OCI-LY3 (cell line): ENCODE measurements around the gene FBXO34.

Experiments
- H2AFZ ChIP-seq: fragments of 200-600, 300-600 bp; shearing (Covaris generic); 2 replicates; pipeline ENCODE4 v1.6.0; 2014; ENCODE audit warnings: antibody characterized with exemption, low read depth, low read length
- H3K27ac ChIP-seq: fragments of 200-600, 300-600 bp; sonication (generic); 2 replicates; pipeline ENCODE4 v1.5.1; 2014; ENCODE audit warnings: mild to moderate bottlenecking, low read length, moderate library complexity, mixed read lengths
- H3K27me3 ChIP-seq: fragments of 200-600, 300-600 bp; sonication (generic); 2 replicates; pipeline ENCODE4 v1.6.1; 2014; ENCODE audit warnings: low read depth, low read length, mixed read lengths
- H3K36me3 ChIP-seq: fragments of 200-600, 300-600 bp; sonication (generic); replicated peaks from 2 replicates; pipeline ENCODE3; 2014; ENCODE audit warnings: low read depth, low read length, mixed read lengths
- H3K4me1 ChIP-seq: fragments of 300-600, 200-600 bp; sonication (generic); 2 replicates; pipeline ENCODE4 v1.6.1; 2014; ENCODE audit warnings: low read length, mixed read lengths
- H3K4me2 ChIP-seq: fragments of 200-600, 300-600 bp; sonication (generic); 2 replicates; pipeline ENCODE4 v1.6.1; 2014; ENCODE audit warnings: low read length, mixed read lengths
- H3K4me3 ChIP-seq: fragments of 300-600, 200-600 bp; sonication (generic); 2 replicates; pipeline ENCODE4 v1.5.1; 2014; ENCODE audit warnings: antibody characterized with exemption, mild to moderate bottlenecking, low read length, moderate library complexity
- H3K79me2 ChIP-seq: fragments of 300-600, 200-600 bp; shearing (Covaris generic); 2 replicates; pipeline ENCODE4 v1.6.1; 2014; ENCODE audit warnings: mild to moderate bottlenecking, low read length, mixed read lengths
- H3K9ac ChIP-seq: fragments of 300-600, 200-600 bp; shearing (Covaris generic); 2 replicates; pipeline ENCODE4 v1.6.0; 2014; ENCODE audit warnings: mild to moderate bottlenecking, low read length, moderate library complexity
- H3K9me3 ChIP-seq: fragments of 200-600, 300-600 bp; shearing (Covaris generic); 2 replicates; pipeline ENCODE4 v1.6.1; 2014; ENCODE audit warnings: low read length, mixed read lengths; ENCODE audit not compliant: insufficient read depth
- H4K20me1 ChIP-seq: fragments of 200-600, 300-600 bp; sonication (generic); 2 replicates; pipeline ENCODE4 v1.6.1; 2016; ENCODE audit warnings: low read length, mixed read lengths; ENCODE audit not compliant: insufficient read depth
- EZH2phosphoT487 ChIP-seq: fragments of 200-600 bp; shearing (Covaris generic); IDR thresholded peaks from 2 replicates; pipeline ENCODE4 v1.6.1; 2018; ENCODE audit warnings: antibody characterized with exemption, mixed run types, low read depth
- TF ChIP-seq, protein P1 (sequence below): fragments of 200-600, 300-600 bp; sonication (generic); IDR thresholded peaks from 2 replicates; pipeline ENCODE4 v1.5.1; 2014; ENCODE audit warnings: antibody characterized with exemption, low read length, low read depth

The FBXO34 gene

DNA sequence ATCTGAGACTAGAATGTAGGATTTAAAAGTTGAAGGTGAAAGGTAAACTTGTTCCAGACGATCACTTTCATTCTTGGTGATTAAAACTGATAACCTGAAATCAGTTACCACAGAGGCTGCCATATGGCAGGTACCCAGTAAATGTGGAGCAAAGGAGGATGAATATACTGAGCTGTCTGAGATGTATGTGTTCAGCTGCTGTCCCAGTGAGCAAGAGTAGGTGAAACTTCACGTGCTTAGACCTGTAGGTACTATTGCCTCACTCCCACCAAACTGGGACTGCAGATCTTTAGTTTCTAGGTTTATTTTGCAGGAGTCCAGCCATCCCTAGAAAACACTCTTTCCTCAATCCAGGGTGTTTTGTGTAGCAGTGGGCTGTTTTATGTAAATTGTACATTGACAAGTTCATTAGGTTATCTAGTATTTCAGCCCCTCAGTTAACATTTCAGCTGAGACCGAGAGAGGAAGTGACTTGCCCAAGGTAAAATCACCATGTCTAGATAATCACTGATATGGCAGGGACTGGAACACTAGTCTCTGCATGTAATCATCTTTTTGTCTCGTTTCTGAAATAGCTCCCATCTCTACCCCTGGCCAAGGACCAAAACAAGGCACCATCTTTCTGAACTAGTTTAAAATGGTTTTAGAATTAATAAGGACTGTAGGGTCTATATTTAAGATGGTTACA is 77.7 kb downstream of the FBXO34 start:
- Histone ChIP-seq H3K4me2 (peak overlapping the region; percentile 78), H3K9me3 (no peaks in the 10 kb centered on the region), H3K4me1 (peaks cover 22% of the 10 kb centered on the region), H3K27ac (peak overlapping the region; percentile 60), H3K36me3 (peaks cover 21% of the 10 kb centered on the region), H3K27me3 (no peaks in the 10 kb centered on the region), H4K20me1 (peaks cover 39% of the 10 kb centered on the region; the same call in 1 of the 2 replicates), H3K9ac (peak overlapping the region; percentile 26; the same call in 1 of the 2 replicates), H3K4me3 (peak overlapping the region; percentile 64), H2AFZ (no peak overlapping the region), H3K79me2 (peaks cover 40% of the 10 kb centered on the region)
- TF ChIP-seq, protein P1, sequence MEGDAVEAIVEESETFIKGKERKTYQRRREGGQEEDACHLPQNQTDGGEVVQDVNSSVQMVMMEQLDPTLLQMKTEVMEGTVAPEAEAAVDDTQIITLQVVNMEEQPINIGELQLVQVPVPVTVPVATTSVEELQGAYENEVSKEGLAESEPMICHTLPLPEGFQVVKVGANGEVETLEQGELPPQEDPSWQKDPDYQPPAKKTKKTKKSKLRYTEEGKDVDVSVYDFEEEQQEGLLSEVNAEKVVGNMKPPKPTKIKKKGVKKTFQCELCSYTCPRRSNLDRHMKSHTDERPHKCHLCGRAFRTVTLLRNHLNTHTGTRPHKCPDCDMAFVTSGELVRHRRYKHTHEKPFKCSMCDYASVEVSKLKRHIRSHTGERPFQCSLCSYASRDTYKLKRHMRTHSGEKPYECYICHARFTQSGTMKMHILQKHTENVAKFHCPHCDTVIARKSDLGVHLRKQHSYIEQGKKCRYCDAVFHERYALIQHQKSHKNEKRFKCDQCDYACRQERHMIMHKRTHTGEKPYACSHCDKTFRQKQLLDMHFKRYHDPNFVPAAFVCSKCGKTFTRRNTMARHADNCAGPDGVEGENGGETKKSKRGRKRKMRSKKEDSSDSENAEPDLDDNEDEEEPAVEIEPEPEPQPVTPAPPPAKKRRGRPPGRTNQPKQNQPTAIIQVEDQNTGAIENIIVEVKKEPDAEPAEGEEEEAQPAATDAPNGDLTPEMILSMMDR = no peak
- TF ChIP-seq EZH2phosphoT487 = no peak

DNA sequence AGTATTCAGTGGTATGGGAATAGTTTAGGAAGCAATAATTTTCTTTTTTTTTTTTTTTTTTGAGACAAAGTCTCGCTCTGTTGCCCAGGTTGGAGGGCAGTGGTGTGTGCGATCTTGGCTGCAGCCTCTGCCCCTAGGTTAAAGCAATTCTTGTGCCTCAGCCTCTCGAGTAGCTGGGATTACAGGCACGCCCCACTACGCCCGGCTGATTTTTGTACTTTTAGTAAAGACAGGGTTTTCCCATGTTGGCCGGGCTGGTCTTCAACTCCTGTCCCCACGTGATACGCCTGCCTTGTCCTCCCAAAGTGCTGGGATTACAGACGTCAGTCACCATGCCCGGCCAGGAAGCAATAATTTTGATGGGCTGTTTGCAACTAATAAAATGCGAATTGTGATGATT is 78.3 kb downstream of the FBXO34 start:
- no peaks in the 10 kb centered on the region for H3K27me3 ChIP-seq
- TF ChIP-seq, protein P1 = no peak
- TF ChIP-seq EZH2phosphoT487 = no peak
- no peaks in the 10 kb centered on the region for H3K9me3 ChIP-seq
- H4K20me1 ChIP-seq = peaks cover 36% of the 10 kb centered on the region; the same call in 1 of the 2 replicates
- H3K9ac ChIP-seq = peak overlapping the region; percentile 26; the same call in 1 of the 2 replicates
- no peak overlapping the region for H2AFZ ChIP-seq
- peak overlapping the region; percentile 60 for H3K27ac ChIP-seq
- H3K36me3 ChIP-seq = peaks cover 24% of the 10 kb centered on the region
- peak overlapping the region; percentile 78 for H3K4me2 ChIP-seq
- peaks cover 26% of the 10 kb centered on the region for H3K4me1 ChIP-seq
- peak overlapping the region; percentile 64 for H3K4me3 ChIP-seq
- H3K79me2 ChIP-seq = peaks cover 39% of the 10 kb centered on the region

DNA sequence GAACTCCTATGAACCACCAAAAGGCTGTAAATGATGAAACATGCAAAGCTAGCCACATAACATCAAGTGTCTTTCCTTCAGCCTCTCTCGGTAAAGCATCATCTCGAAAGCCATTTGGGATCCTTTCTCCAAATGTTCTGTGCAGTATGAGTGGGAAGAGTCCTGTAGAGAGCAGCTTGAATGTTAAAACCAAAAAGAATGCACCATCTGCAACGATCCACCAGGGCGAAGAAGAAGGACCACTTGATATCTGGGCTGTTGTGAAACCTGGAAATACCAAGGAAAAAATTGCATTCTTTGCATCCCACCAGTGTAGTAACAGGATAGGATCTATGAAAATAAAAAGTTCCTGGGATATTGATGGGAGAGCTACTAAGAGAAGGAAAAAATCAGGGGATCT is 79.2 kb downstream of the FBXO34 start:
- H4K20me1 ChIP-seq = peaks cover 30% of the 10 kb centered on the region; the same call in 1 of the 2 replicates
- H3K4me1 ChIP-seq = peaks cover 26% of the 10 kb centered on the region
- H2AFZ ChIP-seq = no peak overlapping the region
- no peaks in the 10 kb centered on the region for H3K27me3 ChIP-seq
- no peak overlapping the region for H3K9ac ChIP-seq
- H3K36me3 ChIP-seq = peaks cover 24% of the 10 kb centered on the region
- H3K4me3 ChIP-seq = no peak overlapping the region
- H3K27ac ChIP-seq = no peak overlapping the region
- TF ChIP-seq, protein P1 = no peak
- TF ChIP-seq EZH2phosphoT487 = no peak
- peaks cover 30% of the 10 kb centered on the region for H3K79me2 ChIP-seq
- H3K9me3 ChIP-seq = no peaks in the 10 kb centered on the region
- no peak overlapping the region for H3K4me2 ChIP-seq

DNA sequence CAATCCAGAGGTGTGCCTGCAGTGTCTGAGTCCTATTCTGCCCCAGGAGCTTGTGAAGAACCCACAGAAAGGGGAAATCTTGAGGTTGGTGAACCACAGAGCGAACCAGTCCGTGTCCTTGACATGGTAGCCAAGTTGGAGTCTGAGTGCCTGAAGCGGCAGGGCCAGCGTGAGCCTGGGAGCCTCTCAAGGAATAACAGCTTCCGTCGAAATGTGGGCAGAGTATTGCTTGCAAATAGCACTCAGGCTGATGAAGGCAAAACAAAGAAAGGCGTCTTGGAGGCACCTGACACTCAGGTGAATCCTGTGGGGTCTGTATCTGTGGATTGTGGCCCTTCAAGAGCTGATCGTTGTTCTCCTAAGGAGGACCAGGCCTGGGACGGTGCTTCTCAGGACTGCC is 79.9 kb downstream of the FBXO34 start:
- H3K36me3 ChIP-seq = peaks cover 26% of the 10 kb centered on the region
- H3K4me3 ChIP-seq = no peak overlapping the region
- no peak overlapping the region for H2AFZ ChIP-seq
- no peak for TF ChIP-seq EZH2phosphoT487
- TF ChIP-seq, protein P1 = no peak
- no peak overlapping the region for H3K4me2 ChIP-seq
- H3K9ac ChIP-seq = no peak overlapping the region
- no peaks in the 10 kb centered on the region for H3K9me3 ChIP-seq
- H3K4me1 ChIP-seq = peaks cover 26% of the 10 kb centered on the region
- peaks cover 28% of the 10 kb centered on the region; the same call in 1 of the 2 replicates for H4K20me1 ChIP-seq
- no peak overlapping the region for H3K27ac ChIP-seq
- peaks cover 27% of the 10 kb centered on the region for H3K79me2 ChIP-seq
- H3K27me3 ChIP-seq = no peaks in the 10 kb centered on the region
